ENCODE results near the gene RPL27. TPM values are rescaled to one million over a fixed set of nuclear protein-coding genes. Genes with fewer than 3 reads are reported as not detected.

The RPL27 gene
- total RNA-seq = 1,452 and 1,877 TPM in 2 replicates

GRCh38 chr17:42997984-42998938 lies at the start of gene RPL27:
TSS of gene RPL27 (plus strand) at chr17:42998419. CDS start at chr17:42998751, 332 bp downstream.

DNA sequence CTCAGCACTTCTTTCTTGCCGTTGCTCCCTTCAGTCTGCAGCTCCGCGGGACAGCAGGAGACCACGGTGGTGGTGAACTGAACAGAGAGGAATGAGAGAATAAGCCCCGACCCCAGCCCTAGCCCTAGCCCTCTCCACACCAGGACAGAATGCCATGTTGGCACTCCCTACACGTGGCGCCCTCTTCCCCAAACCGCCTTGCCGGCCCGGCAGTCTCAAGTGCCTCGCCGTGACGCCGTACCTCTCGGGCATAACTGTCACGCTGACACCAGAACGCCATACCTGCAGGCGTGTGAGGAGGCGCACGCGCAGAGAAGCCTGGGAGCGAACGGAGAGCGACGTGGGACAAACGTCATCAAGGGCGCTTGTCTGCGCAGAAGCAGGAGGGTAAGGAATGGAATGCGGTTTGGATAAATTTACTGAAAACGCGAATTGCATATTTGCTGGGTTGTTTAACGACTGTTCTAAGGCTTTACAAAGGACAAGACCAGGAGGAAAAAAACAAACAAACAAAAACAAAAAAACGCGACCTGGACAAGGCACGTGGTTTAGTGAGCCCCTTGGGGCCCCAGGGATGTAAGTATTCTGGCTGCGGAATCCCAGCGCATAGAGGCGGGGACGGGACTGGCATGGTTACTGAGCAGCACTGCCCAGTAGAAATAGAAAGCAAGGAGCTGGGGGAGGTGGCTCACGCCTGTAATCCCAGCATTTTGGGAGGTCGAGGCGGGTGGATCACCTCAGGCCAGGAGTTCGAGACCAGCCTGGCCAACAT lies 33.9 kb upstream of the RPL27 start, which contains the start of gene AARSD1:
Gene AARSD1 (minus strand): TSS at position 294 of the 772 bp plus-strand sequence. CDS start 14 bp downstream, at position 280.

DNA sequence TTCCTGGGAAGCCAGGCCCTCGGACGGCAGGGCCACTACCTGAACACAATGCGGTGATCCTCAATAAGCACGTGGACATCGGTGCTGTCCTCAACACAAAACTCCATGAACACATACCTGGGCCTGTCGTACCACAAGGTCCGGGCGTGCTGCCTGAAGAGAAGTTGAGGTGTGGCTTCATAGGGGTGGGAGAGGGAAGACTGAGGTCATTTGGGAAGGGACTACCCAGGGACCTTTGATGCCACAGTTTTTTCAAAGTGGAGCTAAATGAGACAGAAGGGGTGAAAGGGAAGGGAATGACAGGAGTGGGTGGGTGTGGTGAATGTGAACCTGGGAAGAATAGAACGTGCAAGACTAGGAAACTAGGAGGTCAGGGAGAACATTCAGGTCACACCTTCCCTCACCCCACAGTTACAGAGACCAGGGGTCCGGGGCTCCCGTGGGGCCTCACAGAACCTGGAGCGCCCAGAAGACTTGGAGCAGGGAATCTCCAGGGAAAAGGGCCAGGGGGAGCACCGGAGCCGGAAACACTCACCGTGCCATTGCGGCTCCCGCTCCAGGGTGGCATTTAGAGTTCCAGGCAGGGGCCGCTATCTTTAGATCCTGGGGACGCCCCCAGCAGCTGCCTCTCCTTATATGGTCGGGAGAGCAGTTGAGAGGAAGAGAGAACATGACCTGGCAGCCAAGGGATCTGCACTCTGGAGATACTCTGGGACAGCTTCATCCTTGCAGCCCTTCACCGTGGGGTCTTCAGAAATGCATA lies 18.5 kb upstream of the RPL27 start, which contains the start of gene PTGES3L:
Gene PTGES3L (minus strand): TSS at position 570 of the 763 bp plus-strand sequence. CDS start 27 bp downstream, at position 543.

GRCh38 chr17:42980274-42980765 lies 17.9 kb upstream of the RPL27 start, which contains the start of gene RUNDC1:
TSS of gene RUNDC1 (plus strand) at chr17:42980565. CDS start at chr17:42980577, 12 bp downstream.

DNA sequence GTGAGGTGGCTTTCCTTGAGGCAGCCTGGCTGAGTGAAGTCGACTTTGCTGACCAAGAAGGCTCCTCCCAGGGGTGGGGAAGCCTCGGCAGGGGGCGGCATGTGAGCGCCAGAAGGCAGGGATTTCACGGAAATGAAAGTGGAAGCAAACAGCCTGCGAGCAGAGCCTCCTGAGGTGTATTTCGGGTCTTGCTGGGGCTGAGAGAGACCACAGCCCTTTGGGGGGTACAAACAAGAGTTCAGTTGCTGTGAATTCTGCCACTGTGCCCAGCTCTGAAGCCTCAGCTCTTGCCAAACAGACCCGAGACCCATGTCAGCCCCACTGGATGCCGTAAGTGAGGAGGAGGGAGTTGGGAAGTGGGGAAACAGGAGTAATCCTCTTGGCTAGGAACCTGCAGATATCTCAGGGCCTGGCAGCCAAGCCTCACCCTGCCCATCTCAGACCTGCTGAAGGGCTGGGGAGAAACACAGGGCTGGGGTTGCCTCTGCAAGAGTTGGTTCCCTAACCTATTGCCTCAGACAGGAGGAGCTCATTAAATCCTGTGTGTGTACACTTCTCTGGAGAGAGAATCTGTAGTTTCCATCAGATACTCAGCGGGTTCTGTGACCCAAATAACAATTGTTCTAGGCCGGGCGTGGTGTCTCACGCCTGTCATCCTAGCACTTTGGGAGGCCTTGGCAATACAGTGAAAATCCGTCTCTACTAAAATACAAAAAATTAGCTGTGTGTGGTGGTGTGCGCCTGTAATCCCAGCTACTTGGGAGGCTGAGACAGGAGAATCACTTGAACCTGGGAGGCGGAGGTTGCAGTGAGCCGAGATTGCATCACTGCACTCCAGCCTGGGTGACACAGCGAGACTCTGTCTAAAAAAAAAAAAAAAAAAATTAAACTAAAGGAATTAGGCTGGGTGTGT lies 8.7 kb downstream of the RPL27 start, which contains the start of gene IFI35:
Gene IFI35 (plus strand): TSS at position 146 of the 913 bp plus-strand sequence. CDS start 164 bp downstream, at position 310.

GRCh38 chr17:43021741-43022512 lies 23.7 kb downstream of the RPL27 start, which contains the start of gene VAT1:
TSS of gene VAT1 (minus strand) at chr17:43022385. CDS start at chr17:43022322, 63 bp downstream.

DNA sequence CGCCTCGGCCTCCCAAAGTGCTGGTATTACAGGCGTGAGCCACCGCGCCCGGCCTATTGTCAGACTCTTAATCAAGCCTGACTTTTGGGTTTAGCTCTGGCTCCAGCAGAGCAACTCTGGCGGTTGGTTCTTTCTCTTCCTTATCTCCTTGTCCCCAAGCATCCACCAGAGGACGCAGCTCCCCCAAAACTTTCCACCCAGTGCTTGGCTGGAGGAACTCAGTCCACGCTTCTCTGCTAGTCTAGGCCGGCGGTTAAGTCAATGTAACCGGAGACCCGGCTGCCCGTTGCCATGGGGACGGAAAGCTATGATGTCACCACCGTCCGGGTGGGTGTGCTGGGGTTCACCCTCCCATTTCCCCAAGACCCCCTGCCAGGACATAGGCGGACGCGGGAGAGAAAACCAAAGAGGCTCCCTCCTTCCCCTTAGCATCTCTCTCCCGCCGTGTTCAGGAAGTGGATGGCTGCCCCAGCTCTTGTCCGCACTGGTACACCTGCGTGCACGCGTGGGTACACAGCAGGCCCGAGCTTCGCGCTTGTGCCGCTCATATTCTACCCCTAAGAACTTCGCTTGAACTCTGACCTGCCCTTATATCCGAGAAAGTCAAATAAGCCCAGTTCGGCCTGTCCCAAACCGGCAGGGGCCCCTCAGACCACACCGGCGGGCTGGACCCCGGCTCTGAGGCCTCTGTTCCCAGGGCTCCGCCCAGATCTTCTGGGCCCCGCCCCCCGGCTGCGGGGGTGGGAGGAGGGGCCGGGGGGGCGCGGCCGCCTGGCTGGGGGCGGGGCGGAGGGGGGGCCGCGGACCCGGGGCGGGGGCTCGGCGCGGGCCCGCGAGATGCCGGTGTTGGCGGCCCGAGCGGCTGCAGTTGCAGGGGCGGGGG lies 26.4 kb downstream of the RPL27 start, which contains the start of gene RND2:
Gene RND2 (plus strand): TSS at position 825 of the 883 bp plus-strand sequence. CDS start 117 bp downstream, outside the sequence.

Other genes with a start within 250 kb of the RPL27 start
- 2.5 and 2.7 TPM in 2 replicates for gene RAMP2, start 237.2 kb upstream of the RPL27 start, total RNA-seq
- 40.4 and 46.0 TPM in 2 replicates for gene VPS25, start 225.0 kb upstream of the RPL27 start, total RNA-seq
- gene WNK4, start 217.8 kb upstream of the RPL27 start, total RNA-seq = 0.63 and 8.1 TPM in 2 replicates
- gene COA3, start 199.7 kb upstream of the RPL27 start, total RNA-seq = 53.3 and 71.7 TPM in 2 replicates
- gene CNTD1, start 199.6 kb upstream of the RPL27 start, total RNA-seq = 0.19 TPM in 1 of 2 replicates, not detected in the other
- 161 and 174 TPM in 2 replicates for gene BECN1, start 174.1 kb upstream of the RPL27 start, total RNA-seq
- 86.4 and 101 TPM in 2 replicates for gene PSME3, start 165.0 kb upstream of the RPL27 start, total RNA-seq
- 0.36 and 0.38 TPM in 2 replicates for gene AOC2, start 153.8 kb upstream of the RPL27 start, total RNA-seq
- gene AOC3, start 147.2 kb upstream of the RPL27 start, total RNA-seq = under 0.01 TPM in 2 replicates
- gene G6PC1, start 97.6 kb upstream of the RPL27 start, total RNA-seq = not detected in 2 replicates
- 25.1 and 26.8 TPM in 2 replicates for gene AARSD1, start 34.0 kb upstream of the RPL27 start, total RNA-seq
- gene PTGES3L, start 18.3 kb upstream of the RPL27 start, total RNA-seq = 0.09 and 0.18 TPM in 2 replicates
- gene RUNDC1, start 17.9 kb upstream of the RPL27 start, total RNA-seq = 9.4 and 14.7 TPM in 2 replicates
- gene IFI35, start 8.4 kb downstream of the RPL27 start, total RNA-seq = 6.9 and 10.1 TPM in 2 replicates
- gene VAT1, start 24.0 kb downstream of the RPL27 start, total RNA-seq = 228 and 254 TPM in 2 replicates
- gene RND2, start 26.8 kb downstream of the RPL27 start, total RNA-seq = 0.18 and 0.28 TPM in 2 replicates
- gene BRCA1, start 126.9 kb downstream of the RPL27 start, total RNA-seq = 9.9 and 18.0 TPM in 2 replicates
- gene NBR1, start 172.8 kb downstream of the RPL27 start, total RNA-seq = 83.3 and 89.7 TPM in 2 replicates
- gene TMEM106A, start 213.5 kb downstream of the RPL27 start, total RNA-seq = 1.3 and 2.0 TPM in 2 replicates
- not detected in 2 replicates for gene CCDC200, start 230.2 kb downstream of the RPL27 start, total RNA-seq
- not detected in 2 replicates for gene RNU2-1, start 235.6 kb downstream of the RPL27 start, total RNA-seq